ENCODE results near the gene BBOF1. TPM values are rescaled to one million over a fixed set of nuclear protein-coding genes. Genes with fewer than 3 reads are reported as not detected.
A peak's percentile ranks its signal among the peaks of the same experiment; 100 is the strongest.

BBOF1 gene
- total RNA-seq, 1 donor from 2014 or later: 6.7 TPM

- DNase-seq (ENCODE audit: low read depth): no peak
- Histone ChIP-seq H3K27me3 (ENCODE audit: control insufficient read depth, insufficient read depth, low read length) (no peaks in the 10 kb centered on the region), H3K36me3 (ENCODE audit: control insufficient read depth, insufficient read depth, low read length) (no peaks in the 10 kb centered on the region), H3K4me3 (ENCODE audit: low read depth, low read length) (peak overlapping the region; percentile 69)
- TF ChIP-seq CTCF (IDR thresholded peaks at IDR 0.05; ENCODE audit: insufficient read depth, low read length, poor library complexity, severe bottlenecking): no peak
Measured at GRCh38 chr14:74085047-74085637, 66.0 kb downstream of the BBOF1 start.

DNA sequence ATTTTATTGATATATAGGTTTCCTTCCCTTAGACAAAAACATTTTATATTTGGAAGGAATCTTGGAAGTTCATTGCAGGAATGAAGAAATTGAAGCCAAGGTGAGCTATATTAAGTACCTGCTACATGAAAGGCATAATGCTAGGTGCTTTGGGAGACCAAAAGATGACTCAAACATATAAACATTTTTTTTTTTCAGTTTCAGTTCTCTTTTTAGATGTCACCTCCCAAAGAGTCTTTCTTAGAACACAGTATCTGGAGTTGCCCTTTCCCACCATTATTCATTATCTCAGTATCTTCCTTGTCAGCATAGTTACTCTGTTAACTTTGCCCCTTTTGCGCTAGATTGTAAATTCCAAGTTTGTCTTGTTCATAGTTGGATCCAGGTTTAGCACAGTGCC, 66.7 kb downstream of the BBOF1 start:
- H3K27me3 ChIP-seq (ENCODE audit: control insufficient read depth, insufficient read depth, low read length): no peaks in the 10 kb centered on the region
- H3K4me3 ChIP-seq (ENCODE audit: low read depth, low read length): peak overlapping the region; percentile 69
- no peaks in the 10 kb centered on the region for H3K36me3 ChIP-seq (ENCODE audit: control insufficient read depth, insufficient read depth, low read length)
- DNase-seq (ENCODE audit: low read depth): no peak
- no peak for TF ChIP-seq CTCF (IDR thresholded peaks at IDR 0.05; ENCODE audit: insufficient read depth, low read length, poor library complexity, severe bottlenecking)

DNA sequence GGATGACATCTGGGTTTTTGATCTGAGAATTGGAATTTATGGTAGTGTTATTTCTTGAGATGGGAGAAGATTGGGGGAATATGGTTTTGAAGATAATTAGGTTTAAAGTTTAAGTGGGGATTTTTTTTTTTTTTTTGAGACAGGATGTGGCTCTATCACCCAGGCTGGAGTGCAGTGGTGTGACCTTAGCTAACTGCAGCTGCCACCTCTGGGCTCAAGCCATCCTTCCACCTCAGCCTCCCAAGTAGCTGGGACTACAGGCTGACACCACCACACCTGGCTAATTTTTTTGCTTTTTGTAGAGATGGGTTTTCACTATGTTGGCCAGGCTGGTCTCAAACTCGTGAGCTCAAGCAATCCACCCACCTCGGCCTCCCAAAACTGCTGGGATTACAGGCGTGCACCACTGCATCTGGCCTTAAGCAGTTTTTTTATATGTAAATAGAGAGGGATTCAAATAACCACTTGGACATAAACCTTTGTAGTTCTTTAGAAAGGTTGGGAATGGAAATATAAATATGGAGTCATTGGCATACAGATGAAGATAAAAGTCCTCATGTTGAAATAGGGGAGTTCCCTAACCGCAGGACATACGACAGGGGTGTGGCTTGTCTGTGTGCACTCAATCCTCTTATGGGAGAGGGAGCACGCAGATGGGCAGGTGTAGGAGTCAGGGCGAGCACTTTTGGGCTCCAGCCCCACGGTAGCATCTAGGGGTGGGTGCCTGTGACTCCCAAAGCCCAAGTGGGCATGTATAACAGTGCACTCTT, 70.3 kb downstream of the BBOF1 start:
- DNase-seq (ENCODE audit: low read depth): no peak
- Histone ChIP-seq H3K36me3 (ENCODE audit: control insufficient read depth, insufficient read depth, low read length) (no peaks in the 10 kb centered on the region), H3K27me3 (ENCODE audit: control insufficient read depth, insufficient read depth, low read length) (no peaks in the 10 kb centered on the region), H3K4me3 (ENCODE audit: low read depth, low read length) (no peak overlapping the region)
- no peak for TF ChIP-seq CTCF (IDR thresholded peaks at IDR 0.05; ENCODE audit: insufficient read depth, low read length, poor library complexity, severe bottlenecking)

- H3K4me3 ChIP-seq (ENCODE audit: low read depth, low read length): no peak overlapping the region
- TF ChIP-seq CTCF (IDR thresholded peaks at IDR 0.05; ENCODE audit: insufficient read depth, low read length, poor library complexity, severe bottlenecking): no peak
- DNase-seq (ENCODE audit: low read depth): no peak
- H3K27me3 ChIP-seq (ENCODE audit: control insufficient read depth, insufficient read depth, low read length): no peaks in the 10 kb centered on the region
- H3K36me3 ChIP-seq (ENCODE audit: control insufficient read depth, insufficient read depth, low read length): no peaks in the 10 kb centered on the region
Measured at GRCh38 chr14:74105381-74105780, 86.2 kb downstream of the BBOF1 start.

DNA sequence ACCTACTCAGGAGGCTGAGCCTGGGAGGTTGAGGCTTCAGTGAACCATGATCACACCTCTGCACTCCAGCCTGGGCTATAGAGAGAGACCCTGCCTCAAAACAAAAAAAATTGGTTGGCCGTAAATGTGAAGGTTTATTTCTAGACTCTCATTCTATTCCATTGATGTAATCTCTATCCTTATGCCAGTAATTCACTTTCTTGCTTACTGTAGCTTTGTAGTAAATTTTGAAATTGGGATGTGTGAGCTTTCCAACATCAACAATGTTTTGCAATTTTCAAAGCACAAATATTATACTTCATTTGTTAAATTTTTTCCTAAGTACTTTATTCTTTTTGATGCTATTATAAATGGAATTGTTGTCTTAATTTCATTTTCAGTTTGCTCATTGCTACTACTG, 90.2 kb downstream of the BBOF1 start:
- H3K4me3 ChIP-seq (ENCODE audit: low read depth, low read length): no peak overlapping the region
- no peaks in the 10 kb centered on the region for H3K27me3 ChIP-seq (ENCODE audit: control insufficient read depth, insufficient read depth, low read length)
- DNase-seq (ENCODE audit: low read depth): no peak
- no peak for TF ChIP-seq CTCF (IDR thresholded peaks at IDR 0.05; ENCODE audit: insufficient read depth, low read length, poor library complexity, severe bottlenecking)
- H3K36me3 ChIP-seq (ENCODE audit: control insufficient read depth, insufficient read depth, low read length): no peaks in the 10 kb centered on the region

Data from kidney epithelial cell (primary cell).